ENCODE data around the gene GUK1.
"Not testable (repeated sequence)": the region's sequence is repeated elsewhere in the genome, so short reads cannot be mapped to it uniquely, and the experiment has no call there.

Gene GUK1

DNA sequence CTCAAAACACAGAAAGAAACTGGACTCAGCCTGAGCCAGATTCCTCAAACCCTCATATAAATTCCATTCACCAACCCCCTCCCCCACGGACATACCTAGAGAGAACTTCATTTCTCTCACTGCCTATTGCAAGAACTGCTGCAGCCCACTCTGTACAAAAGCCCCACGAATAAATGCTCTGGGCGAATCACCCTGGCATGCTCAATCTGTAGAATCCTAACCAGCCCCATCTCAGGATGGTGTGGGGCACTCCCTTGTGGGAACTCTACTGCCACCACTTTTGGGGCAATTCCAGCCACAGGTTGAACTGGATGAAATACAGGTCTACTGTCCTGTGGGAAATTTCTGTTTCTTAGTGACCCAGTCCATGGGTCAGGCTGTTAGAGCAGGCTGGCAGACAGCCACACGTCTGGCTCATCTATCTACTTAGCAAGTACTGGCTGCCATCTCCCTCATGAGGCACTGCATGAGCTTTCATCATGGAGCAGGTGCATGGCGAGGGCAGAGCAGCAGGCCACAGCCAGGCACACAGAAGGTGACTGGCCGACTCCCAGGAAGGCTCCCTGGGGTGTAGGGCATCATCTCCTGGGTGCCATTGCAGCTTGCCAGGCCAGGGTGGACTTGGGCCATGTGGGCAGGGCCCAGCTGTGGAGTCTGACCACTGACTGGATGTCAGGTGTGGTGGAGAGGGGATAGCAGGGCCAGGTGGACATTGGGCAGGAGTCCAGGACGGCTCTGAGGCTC, 35.4 kb upstream of the GUK1 start:
- DNase-seq (ENCODE audit: low read depth in 2 of 3, low spot score in 1 of 3) = no peak

GRCh38 chr1:228105270-228105995, 34.6 kb upstream of the GUK1 start:
- no peak for DNase-seq (ENCODE audit: low read depth in 2 of 3, low spot score in 1 of 3)

GRCh38 chr1:228105996-228106799, 33.9 kb upstream of the GUK1 start:
- DNase-seq (ENCODE audit: low read depth in 2 of 3, low spot score in 1 of 3) = no peak

DNA sequence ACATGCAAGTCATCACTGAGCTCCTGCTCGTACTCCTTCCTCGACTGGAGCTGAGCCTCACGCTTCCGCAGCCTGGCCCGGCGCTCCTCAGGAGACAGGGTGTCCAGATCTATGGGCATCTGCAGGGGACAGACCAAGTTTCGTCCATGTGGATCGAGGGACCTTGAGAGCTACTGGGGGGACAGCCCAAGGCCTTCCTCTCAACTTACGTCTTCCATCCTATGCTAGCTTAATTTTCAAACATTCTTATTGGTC, 33.4 kb upstream of the GUK1 start:
- DNase-seq (ENCODE audit: low read depth in 2 of 3, low spot score in 1 of 3) = no peak

- DNase-seq (ENCODE audit: low read depth in 2 of 3, low spot score in 1 of 3) = no peak
These were observed 32.4 kb upstream of the GUK1 start for GRCh38 chr1:228107636-228108035.

DNA sequence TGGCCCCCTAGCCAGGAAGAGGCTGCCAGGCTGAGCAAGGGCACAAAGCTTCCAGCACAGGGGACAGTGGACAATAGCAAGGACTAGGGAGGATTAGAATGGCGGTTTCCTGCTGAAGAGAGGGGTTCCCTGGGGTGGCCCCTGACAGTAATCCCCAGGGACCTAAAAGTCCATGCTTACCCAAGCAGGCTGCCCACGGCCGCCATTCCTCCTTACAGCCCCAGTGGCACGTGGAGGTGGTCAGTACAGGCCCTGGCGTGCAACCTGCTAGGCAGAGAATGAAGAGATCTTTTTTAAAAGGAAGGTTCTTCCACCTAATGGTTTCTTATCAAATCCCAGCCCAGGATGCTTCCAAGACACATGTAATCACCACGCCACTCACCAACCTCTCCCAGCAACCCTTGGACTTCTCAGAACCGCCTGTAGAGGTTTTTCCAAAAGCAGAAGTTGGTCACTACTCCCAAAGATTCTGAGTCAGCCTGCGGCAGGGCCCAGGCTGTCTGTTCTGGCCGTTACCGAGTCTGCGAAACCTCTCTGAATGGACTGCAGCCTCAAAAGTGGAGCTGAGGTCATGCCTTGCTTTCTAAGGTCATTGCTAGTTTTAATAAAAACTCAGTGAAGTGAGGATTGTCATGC, 31.9 kb upstream of the GUK1 start:
- DNase-seq (ENCODE audit: low read depth in 2 of 3, low spot score in 1 of 3) = no peak

GRCh38 chr1:228108742-228109072, 31.4 kb upstream of the GUK1 start:
- no peak for DNase-seq (ENCODE audit: low read depth in 2 of 3, low spot score in 1 of 3)

GRCh38 chr1:228109073-228109961, 30.8 kb upstream of the GUK1 start, which contains the start of gene MRPL55:
TSS of gene MRPL55 (minus strand) at chr1:228109299. CDS start at chr1:228108260, 1,039 bp downstream.
- peak; percentile 94 to 100 (median 97) for DNase-seq (ENCODE audit: low read depth in 2 of 3, low spot score in 1 of 3)

GRCh38 chr1:228109962-228110488, 30.1 kb upstream of the GUK1 start:
- no peak for DNase-seq (ENCODE audit: low read depth in 2 of 3, low spot score in 1 of 3)

- no peak for DNase-seq (ENCODE audit: low read depth in 2 of 3, low spot score in 1 of 3)
These were observed 29.5 kb upstream of the GUK1 start for GRCh38 chr1:228110556-228110955.

DNA sequence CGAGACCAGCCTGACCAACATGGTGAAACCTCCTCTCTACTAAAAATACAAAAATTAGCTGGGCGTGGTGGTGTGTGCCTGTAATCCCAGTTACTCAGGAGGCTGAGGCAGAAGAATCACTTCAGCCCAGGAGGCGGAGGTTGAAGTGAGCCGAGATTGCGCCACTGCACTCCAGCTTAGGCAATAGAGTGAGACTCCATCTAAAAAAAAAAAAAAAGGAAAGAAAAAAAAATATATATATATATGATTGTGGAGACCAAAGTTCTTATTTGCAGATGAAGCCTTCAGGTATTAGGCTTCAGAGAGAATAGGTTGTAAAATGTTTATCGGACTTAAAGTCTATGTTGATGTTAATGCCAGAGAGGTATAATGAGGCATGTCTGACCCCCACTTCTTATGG, 28.8 kb upstream of the GUK1 start:
- DNase-seq (ENCODE audit: low read depth in 2 of 3, low spot score in 1 of 3) = not testable (repeated sequence)

DNA sequence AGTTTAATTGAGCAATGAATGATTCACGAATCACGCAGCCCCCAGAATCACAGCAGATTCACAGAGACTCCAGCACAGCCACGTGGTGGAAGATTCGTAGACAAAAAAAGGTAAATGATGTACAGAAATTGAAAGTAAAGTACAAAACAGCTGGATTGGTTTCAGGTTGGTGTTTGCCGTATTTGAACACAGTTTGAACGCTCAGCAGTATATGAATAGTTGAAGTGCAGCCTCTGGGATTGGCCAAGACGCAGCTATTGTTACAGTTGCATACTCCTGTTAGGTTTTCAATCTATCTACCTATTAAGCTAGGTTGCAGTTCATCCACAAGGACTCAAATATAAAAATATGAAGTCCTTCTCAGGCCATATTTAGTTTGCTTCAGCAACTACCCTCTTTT, 27.9 kb upstream of the GUK1 start:
- no peak for DNase-seq (ENCODE audit: low read depth in 2 of 3, low spot score in 1 of 3)

DNA sequence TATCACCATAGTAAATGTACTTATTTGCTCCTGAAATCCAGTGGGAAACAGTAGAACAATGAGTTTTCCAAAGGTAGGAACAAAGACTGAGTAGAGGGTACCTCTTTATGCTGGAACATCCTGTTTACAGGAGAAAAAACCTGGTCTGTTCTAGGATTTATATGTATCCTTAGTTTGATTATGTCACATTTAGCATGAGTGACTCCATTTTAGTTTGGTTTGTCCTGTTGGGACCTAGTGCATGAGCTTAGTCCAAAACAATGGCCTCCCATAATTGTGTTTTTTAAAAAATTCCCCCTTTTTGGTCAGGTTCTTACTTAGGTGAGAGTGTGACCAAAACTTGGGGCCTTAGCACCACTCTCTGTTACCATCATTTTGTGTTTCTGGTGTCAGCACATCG, 27.5 kb upstream of the GUK1 start:
- DNase-seq (ENCODE audit: low read depth in 2 of 3, low spot score in 1 of 3) = no peak

- no peak for DNase-seq (ENCODE audit: low read depth in 2 of 3, low spot score in 1 of 3)
These were observed 25.3 kb upstream of the GUK1 start for GRCh38 chr1:228114827-228115226.

DNA sequence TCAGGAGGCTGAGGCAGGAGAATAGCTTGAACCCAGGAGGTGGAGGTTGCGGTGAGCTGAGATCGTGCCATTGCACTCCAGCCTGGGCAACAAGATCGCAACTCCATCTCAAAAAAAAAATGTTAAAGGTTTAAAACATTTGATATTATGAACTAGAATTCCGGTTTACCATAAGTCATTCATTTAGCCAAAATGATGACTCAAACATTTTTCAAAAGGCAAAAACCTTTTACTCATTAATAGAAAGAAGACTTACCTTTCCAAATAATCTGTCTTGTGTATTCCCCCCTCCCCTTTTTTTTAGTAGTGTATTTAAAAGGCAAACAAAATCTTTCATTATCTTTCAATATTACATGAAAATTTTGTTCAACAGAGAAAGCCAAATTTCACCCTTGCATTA, 22.7 kb upstream of the GUK1 start:
- no peak for DNase-seq (ENCODE audit: low read depth in 2 of 3, low spot score in 1 of 3)

GRCh38 chr1:228118040-228118439, 22.0 kb upstream of the GUK1 start:
- DNase-seq (ENCODE audit: low read depth in 2 of 3, low spot score in 1 of 3) = no peak

DNA sequence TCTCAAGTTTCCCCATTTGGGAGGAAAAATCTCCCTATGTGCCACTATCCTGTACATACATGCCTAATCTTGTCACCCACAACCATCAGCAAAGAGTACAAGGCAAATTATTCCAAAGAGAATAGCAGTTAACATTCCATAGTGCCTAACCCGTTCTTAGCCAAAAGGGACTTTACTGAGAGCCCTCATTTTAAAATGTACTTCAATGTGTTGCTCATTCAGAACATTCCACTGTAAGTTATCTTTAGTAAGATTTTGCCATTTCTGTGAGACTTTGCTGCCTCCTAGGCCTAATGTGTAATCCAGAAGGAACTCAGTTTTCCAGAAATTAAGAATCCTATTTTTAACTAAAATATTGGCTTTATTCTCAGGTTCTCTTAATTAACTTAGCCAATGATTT, 19.7 kb upstream of the GUK1 start:
- DNase-seq (ENCODE audit: low read depth in 2 of 3, low spot score in 1 of 3) = no peak

GRCh38 chr1:228120857-228121489, 19.1 kb upstream of the GUK1 start:
- no peak for DNase-seq (ENCODE audit: low read depth in 2 of 3, low spot score in 1 of 3)

- no peak for DNase-seq (ENCODE audit: low read depth in 2 of 3, low spot score in 1 of 3)
These were observed 17.1 kb upstream of the GUK1 start for GRCh38 chr1:228122921-228123441.

- DNase-seq (ENCODE audit: low read depth in 2 of 3, low spot score in 1 of 3) = no peak
These were observed 16.6 kb upstream of the GUK1 start for GRCh38 chr1:228123505-228123904.
